ENCODE data around the gene SMIM29. TPM values are rescaled to one million over a fixed set of nuclear protein-coding genes. Genes with fewer than 3 reads are reported as not detected.

Gene SMIM29
- total RNA-seq, 4 donors from 2014 or later = 8.2 to 14.9 (median 12.5) TPM

DNA sequence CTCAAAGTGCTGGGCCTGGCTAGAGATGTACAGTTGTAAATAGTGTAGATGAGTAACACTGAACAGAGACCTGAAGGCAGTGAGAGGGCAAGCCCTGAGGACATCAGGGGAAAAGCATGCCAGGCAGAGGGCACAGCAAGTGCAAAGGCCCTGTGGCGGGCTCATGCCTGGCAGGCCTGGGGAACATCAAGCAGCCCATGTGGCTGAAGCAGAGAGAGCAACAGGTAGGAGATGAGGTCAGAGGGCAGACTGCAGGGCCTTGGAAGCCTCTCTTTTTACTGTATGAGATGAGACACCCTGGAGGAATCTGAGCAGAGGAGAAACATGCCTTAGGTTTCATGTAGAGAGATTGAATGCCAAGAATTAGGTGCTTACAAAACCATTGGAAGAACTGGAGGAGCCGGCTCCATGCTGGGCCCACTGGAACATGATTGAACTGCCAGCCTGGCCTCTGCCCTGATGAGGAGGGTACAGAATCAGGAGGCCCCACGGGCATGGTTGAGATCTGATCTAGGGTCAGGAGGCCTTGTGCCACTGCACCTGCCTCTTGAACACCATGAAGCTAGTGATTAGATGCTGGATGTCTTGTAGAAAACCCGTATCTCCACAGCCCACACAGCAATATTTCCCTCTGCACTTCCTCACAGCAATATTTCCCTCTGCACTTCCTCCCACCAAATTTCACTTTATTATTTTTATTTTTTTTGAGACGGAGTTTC, 18.0 kb downstream of the SMIM29 start:
- Histone ChIP-seq H3K9me3 (no peaks in the 10 kb centered on the region), H3K27me3 (no peaks in the 10 kb centered on the region), H3K4me1 (peaks cover 0 to 7% (median 6%) of the 10 kb centered on the region in 4 donors), H3K27ac (no peak overlapping the region), H3K4me3 (no peak overlapping the region), H3K36me3 (no peaks in the 10 kb centered on the region)
- in situ Hi-C loops (cut with MboI; ENCODE audit: low pct_ligation_motif_present in 1 of 4, low pct_unique_long_range_greater_than_20kb in 1 of 4, low sequenced_read_pairs in 3 of 4) (no loop called here), intact Hi-C loops (cut with DNase I; ENCODE audit: low total_unique reads) (no loop called here)
- no peak for DNase-seq
- TF ChIP-seq POLR2A (IDR thresholded peaks at IDR 0.05) = no peak
- no peak for TF ChIP-seq EP300 (IDR thresholded peaks at IDR 0.05; ENCODE audit: low read depth)
- TF ChIP-seq, protein P1, sequence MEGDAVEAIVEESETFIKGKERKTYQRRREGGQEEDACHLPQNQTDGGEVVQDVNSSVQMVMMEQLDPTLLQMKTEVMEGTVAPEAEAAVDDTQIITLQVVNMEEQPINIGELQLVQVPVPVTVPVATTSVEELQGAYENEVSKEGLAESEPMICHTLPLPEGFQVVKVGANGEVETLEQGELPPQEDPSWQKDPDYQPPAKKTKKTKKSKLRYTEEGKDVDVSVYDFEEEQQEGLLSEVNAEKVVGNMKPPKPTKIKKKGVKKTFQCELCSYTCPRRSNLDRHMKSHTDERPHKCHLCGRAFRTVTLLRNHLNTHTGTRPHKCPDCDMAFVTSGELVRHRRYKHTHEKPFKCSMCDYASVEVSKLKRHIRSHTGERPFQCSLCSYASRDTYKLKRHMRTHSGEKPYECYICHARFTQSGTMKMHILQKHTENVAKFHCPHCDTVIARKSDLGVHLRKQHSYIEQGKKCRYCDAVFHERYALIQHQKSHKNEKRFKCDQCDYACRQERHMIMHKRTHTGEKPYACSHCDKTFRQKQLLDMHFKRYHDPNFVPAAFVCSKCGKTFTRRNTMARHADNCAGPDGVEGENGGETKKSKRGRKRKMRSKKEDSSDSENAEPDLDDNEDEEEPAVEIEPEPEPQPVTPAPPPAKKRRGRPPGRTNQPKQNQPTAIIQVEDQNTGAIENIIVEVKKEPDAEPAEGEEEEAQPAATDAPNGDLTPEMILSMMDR (IDR thresholded peaks at IDR 0.05) = no peak
- TF ChIP-seq POLR2AphosphoS5 (IDR thresholded peaks at IDR 0.05) = no peak
- 67 to 90% methylated on average over 2 to 5 of the region's 5 CpGs for WGBS, 2 donors (ENCODE audit: low coverage in 1 of 2)

DNA sequence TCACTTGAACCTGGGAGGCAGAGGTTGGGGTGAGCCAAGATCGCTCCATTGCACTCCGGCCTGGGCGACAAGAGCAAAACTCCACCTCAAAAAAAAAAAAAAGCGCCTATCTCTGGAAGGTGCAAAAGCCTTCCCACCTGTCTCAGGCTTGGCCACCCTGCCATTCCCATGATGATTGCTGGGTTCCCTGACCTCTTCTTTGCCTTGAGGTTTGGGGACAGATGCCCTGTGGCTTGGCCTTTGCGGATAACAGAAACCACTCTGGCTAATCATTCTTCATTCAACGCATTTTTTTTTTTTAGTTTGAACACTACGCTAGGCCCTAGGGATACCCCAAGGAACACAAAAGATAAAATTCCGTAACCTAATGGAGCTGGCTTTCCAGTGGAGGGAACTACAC, 18.9 kb downstream of the SMIM29 start:
- Histone ChIP-seq H3K9me3 (no peaks in the 10 kb centered on the region), H3K36me3 (no peaks in the 10 kb centered on the region), H3K27me3 (no peaks in the 10 kb centered on the region), H3K4me3 (no peak overlapping the region), H3K27ac (no peak overlapping the region), H3K4me1 (peaks cover 0 to under 1% (median 0%) of the 10 kb centered on the region in 4 donors)
- no peak for TF ChIP-seq EP300 (IDR thresholded peaks at IDR 0.05; ENCODE audit: low read depth)
- no peak for TF ChIP-seq POLR2A (IDR thresholded peaks at IDR 0.05)
- TF ChIP-seq, protein P1 (IDR thresholded peaks at IDR 0.05) = no peak
- no peak for TF ChIP-seq POLR2AphosphoS5 (IDR thresholded peaks at IDR 0.05)
- in situ Hi-C loops (cut with MboI; ENCODE audit: low pct_ligation_motif_present in 1 of 4, low pct_unique_long_range_greater_than_20kb in 1 of 4, low sequenced_read_pairs in 3 of 4) = no loop called here
- intact Hi-C loops (cut with DNase I; ENCODE audit: low total_unique reads) = no loop called here
- DNase-seq = no peak
- WGBS, 2 donors (ENCODE audit: low coverage in 1 of 2) = 90 to 94% methylated on average over 5 to 8 of the region's 8 CpGs

DNA sequence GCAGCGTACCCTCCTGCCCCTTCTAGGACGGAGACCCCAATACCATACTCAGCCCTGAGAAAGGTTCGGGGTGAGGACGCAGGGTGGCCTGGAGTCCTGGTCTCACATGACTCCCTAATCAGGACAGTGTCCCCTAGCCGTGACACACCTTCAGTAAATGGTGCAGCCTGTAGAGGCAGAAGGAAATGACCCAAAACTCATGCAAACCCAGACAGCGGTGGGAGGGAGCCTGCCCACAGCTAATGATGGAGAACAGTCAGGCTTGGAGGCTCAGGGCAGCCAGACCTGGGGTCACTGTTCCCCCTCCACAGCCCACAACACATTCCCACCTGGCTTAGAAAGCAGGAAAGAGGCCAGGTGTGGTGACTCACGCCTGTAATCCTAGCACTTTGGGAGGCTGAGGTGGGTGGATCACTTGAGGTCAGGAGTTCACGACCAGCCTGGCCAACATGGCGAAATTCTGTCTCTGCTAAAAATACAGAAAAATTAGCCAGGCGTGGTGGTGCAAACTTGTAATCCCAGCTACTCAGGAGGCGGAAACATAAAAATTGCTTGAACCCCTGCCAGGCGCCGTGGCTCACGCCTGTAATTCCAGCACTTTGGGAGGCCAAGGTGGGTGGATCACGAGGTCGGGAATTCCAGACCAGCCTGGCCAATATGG, 20.9 kb downstream of the SMIM29 start:
- no peak overlapping the region for H3K27ac ChIP-seq
- H3K4me1 ChIP-seq = peaks cover 0 to 13% (median 10%) of the 10 kb centered on the region in 4 donors
- WGBS, 2 donors (ENCODE audit: low coverage in 1 of 2) = 72 to 83% methylated on average over 2 to 16 of the region's 16 CpGs
- H3K36me3 ChIP-seq = no peaks in the 10 kb centered on the region
- TF ChIP-seq POLR2AphosphoS5 (IDR thresholded peaks at IDR 0.05) (no peak), POLR2A (IDR thresholded peaks at IDR 0.05) (no peak), EP300 (IDR thresholded peaks at IDR 0.05; ENCODE audit: low read depth) (no peak)
- TF ChIP-seq, protein P1 (IDR thresholded peaks at IDR 0.05) = no peak
- no peaks in the 10 kb centered on the region for H3K9me3 ChIP-seq
- no peak for DNase-seq
- intact Hi-C loops (cut with DNase I; ENCODE audit: low total_unique reads) (no loop called here), in situ Hi-C loops (cut with MboI; ENCODE audit: low pct_ligation_motif_present in 1 of 4, low pct_unique_long_range_greater_than_20kb in 1 of 4, low sequenced_read_pairs in 3 of 4) (no loop called here)
- no peak overlapping the region for H3K4me3 ChIP-seq
- H3K27me3 ChIP-seq = no peaks in the 10 kb centered on the region

DNA sequence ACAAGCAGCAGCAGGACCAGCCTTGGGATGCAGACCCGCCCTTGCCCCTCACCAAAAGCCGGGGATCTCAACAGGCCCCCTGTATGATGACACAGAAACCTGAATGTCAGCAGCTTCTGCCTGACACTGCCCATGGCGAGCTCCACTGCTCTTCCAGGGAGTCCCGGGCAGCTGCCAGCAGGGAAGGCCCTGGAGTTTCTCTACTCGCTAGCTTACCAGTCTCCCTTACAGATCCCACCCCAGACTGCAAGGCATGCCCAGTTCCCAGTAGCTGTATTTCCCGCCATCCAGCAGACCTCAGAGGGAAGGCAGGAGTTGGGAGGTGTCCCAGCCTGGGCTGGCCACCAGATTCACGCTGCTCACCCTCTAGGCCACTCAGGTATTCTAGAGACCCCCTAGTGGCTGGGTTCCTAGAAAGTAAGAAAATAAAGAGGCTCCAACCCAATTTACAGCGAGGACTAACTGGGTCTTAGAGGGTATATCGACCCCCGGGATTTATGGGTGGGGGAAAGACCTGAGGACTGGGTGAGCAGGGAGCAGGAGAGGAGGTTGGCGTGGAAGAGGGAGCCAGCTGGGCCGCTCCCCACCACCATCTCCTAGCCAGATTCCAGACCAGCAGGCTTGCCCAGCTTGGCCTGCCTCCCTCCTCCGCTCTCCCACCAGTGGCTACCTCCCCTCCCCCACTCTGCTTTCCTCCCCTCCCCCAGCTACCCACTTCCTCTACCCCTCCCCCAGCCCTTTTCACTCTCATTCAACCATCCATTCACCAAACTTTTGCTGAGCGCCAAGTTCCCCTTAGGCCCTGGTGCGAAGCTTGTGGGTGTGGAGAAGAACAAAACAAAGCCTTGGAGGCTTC, 21.8 kb downstream of the SMIM29 start:
- no peak overlapping the region for H3K27ac ChIP-seq
- TF ChIP-seq EP300 (IDR thresholded peaks at IDR 0.05; ENCODE audit: low read depth) (no peak), POLR2A (IDR thresholded peaks at IDR 0.05) (no peak), POLR2AphosphoS5 (IDR thresholded peaks at IDR 0.05) (no peak)
- TF ChIP-seq, protein P1 (IDR thresholded peaks at IDR 0.05) = no peak
- peaks cover 0 to 13% (median 10%) of the 10 kb centered on the region in 4 donors for H3K4me1 ChIP-seq
- DNase-seq = no peak
- H3K36me3 ChIP-seq = no peaks in the 10 kb centered on the region
- H3K4me3 ChIP-seq = no peak overlapping the region
- H3K27me3 ChIP-seq = no peaks in the 10 kb centered on the region
- intact Hi-C loops (cut with DNase I; ENCODE audit: low total_unique reads) (no loop called here), in situ Hi-C loops (cut with MboI; ENCODE audit: low pct_ligation_motif_present in 1 of 4, low pct_unique_long_range_greater_than_20kb in 1 of 4, low sequenced_read_pairs in 3 of 4) (no loop called here)
- H3K9me3 ChIP-seq = no peaks in the 10 kb centered on the region
- WGBS, 2 donors (ENCODE audit: low coverage in 1 of 2) = 84 to 100% methylated on average over 7 to 15 of the region's 15 CpGs

Measured in transverse colon (tissue), 4 donors.